AG09309 (cell line): ENCODE measurements around the gene ASB2.
A peak's percentile ranks its signal among the peaks of the same experiment; 100 is the strongest.

Experiments used
- DNase-seq: peaks from one replicate; pipeline ENCODE4 v3.0.0-alpha.2; 2010; ENCODE audit warnings: low read depth
- H3K4me3 ChIP-seq: 2 replicates; pipeline ENCODE4 v1.5.1; 2011; ENCODE audit warnings: mild to moderate bottlenecking, low read depth, low read length, moderate library complexity; ENCODE audit not compliant: control insufficient read depth
- CTCF ChIP-seq: IDR thresholded peaks from 2 replicates; pipeline ENCODE4 v1.5.1; 2011; ENCODE audit warnings: mild to moderate bottlenecking, low read depth, low read length, inconsistent platforms; ENCODE audit not compliant: insufficient read depth, control insufficient read depth; ENCODE audit errors: missing control alignments

ASB2 gene

DNA sequence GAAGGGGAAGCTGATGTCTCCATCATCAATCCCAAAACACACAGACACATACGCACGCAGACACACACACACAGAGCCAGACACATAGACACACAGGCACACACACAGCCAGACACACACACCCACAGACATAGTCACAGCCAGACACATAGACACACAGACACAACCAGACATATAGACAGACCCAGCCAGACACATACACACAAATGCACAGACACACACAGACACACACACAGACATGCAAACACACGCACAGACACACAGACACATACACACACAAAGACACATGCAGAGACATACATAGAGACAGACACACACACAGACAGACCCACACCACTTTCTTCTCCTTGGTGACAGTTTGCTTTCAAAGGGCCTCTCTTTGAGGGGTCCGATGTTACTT is 27.0 kb upstream of the ASB2 start:
- no peak for TF ChIP-seq CTCF
- H3K4me3 ChIP-seq: no peak overlapping the region

DNA sequence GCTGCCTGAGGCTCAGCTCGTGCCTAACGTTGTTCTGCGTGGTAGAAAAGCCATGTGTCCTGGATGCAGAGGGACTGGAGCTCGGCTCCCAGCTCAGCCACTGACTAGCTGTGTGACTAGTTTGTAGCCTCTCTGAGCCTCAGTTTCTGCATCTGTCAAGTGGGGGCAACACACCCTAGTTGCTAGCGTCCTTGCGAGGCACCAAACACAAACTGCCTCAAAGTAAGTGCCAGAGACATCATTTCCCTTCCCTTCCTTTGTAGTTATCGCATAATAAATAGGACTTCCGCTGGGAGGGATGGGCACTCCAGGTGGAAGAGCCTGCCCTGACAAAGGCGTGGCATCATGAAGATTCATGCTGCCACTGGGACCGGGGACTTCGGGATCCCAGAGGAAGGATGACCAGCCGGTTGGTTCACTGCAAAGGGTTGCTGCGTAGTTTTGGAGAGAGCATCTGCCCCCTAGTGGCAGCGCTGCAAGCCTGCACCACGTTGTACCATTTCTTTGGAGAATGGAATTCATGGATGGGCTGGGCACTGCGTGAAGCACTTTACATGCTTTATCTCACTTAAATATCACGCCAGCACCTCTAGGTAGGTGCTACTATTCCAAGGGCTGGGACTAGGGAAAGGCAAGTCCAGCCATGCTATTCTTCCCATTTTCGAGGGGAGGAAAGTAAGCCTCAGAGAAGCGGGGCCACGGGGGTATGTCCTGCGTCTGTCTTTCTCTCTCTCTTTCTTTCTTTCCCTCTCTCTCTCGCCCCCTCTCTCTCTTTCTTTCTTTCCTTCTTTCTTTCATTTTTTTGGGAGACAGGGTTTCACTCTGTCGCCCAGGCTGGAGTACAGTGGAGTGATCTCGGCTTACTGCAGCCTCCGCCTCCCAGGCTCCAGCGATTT is 25.4 kb upstream of the ASB2 start:
- DNase-seq: no peak
- no peak overlapping the region for H3K4me3 ChIP-seq
- peak; percentile 98 for TF ChIP-seq CTCF

More for the DNA sequence above, 27.0 kb upstream of the ASB2 start:
- DNase-seq: no peak

- H3K4me3 ChIP-seq: no peak overlapping the region
- TF ChIP-seq CTCF: no peak
- DNase-seq: no peak
Measured at GRCh38 chr14:94001016-94001415, 24.6 kb upstream of the ASB2 start.

GRCh38 chr14:94000267-94000666 is 23.9 kb upstream of the ASB2 start:
- H3K4me3 ChIP-seq: no peak overlapping the region
- no peak for TF ChIP-seq CTCF
- no peak for DNase-seq

- no peak for DNase-seq
- H3K4me3 ChIP-seq: no peak overlapping the region
- no peak for TF ChIP-seq CTCF
Measured at GRCh38 chr14:93999573-93999972, 23.2 kb upstream of the ASB2 start.

DNA sequence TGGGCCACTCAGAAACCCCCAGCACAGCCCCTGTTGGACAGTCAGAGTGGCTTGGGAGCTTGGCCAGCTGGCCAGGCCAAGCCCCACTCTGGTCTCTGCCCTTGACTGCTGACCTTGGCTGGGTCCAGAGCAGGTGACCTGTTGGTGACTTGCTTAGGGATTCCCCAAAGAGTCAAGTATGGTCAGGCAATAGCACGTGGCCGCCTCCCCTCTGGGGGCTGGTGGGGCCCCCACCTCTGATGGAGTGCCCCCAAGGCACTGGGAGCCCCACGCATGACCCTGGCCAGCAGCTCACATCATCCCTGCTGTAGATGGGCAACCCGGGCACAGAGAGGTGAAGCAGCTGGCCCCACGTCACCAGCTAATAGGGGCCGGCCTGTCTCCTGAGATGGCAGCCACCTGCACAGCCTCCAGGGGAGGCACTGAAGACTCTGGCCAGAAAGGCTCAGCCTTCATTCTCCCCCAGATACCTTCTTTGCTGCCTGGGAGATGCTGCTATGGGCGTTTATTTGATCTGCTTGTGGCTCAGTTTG is 22.6 kb upstream of the ASB2 start:
- no peak for DNase-seq
- TF ChIP-seq CTCF: no peak
- no peak overlapping the region for H3K4me3 ChIP-seq
